HEK293 (cell line): ENCODE data around the gene SCAMP2.

Experiments
- BCL11A ChIP-seq: fragments of 450-650 bp; formaldehyde crosslinking; IDR thresholded peaks from 2 replicates; pipeline ENCODE4 v1.5.1; 2016; ENCODE audit warnings: low read depth, missing biosample characterization, missing genetic modification characterization
- ELK4 ChIP-seq: IDR thresholded peaks from 2 replicates; pipeline ENCODE4 v1.6.1; 2011; ENCODE audit warnings: mild to moderate bottlenecking, low read depth, low read length, borderline replicate concordance
- GLIS1 ChIP-seq: fragments of 450-650 bp; formaldehyde crosslinking; IDR thresholded peaks from 2 replicates; pipeline ENCODE4 v1.5.1; 2016; ENCODE audit warnings: missing biosample characterization, missing genetic modification characterization
- KLF7 ChIP-seq: fragments of 450-650 bp; formaldehyde crosslinking; IDR thresholded peaks from 2 replicates; pipeline ENCODE4 v1.5.1; 2016; ENCODE audit warnings: missing biosample characterization, missing genetic modification characterization, borderline replicate concordance
- MEIS1 ChIP-seq: sonication (generic); formaldehyde crosslinking; IDR thresholded peaks from 2 replicates; pipeline ENCODE4 v1.8.1; 2022; ENCODE audit warnings: missing genetic modification reagents, mild to moderate bottlenecking, borderline replicate concordance
- RBAK ChIP-seq: fragments of 450-650 bp; formaldehyde crosslinking; IDR thresholded peaks from 2 replicates; pipeline ENCODE4 v1.5.1; 2016; ENCODE audit warnings: missing biosample characterization, missing genetic modification characterization
- REPIN1 ChIP-seq: fragments of 450-650 bp; formaldehyde crosslinking; IDR thresholded peaks from 2 replicates; pipeline ENCODE4 v1.5.1; 2017; ENCODE audit warnings: missing biosample characterization, missing genetic modification characterization, low read depth
- SP7 ChIP-seq: fragments of 450-650 bp; formaldehyde crosslinking; IDR thresholded peaks from 2 replicates; pipeline ENCODE4 v1.5.1; 2016; ENCODE audit warnings: missing biosample characterization, missing genetic modification characterization
- YY1 ChIP-seq: fragments of 450-650 bp; formaldehyde crosslinking; IDR thresholded peaks from 2 replicates; pipeline ENCODE4 v1.5.1; 2018; ENCODE audit warnings: missing biosample characterization, missing genetic modification characterization
- ZBTB20 ChIP-seq: fragments of 450-650 bp; formaldehyde crosslinking; IDR thresholded peaks from 2 replicates; pipeline ENCODE4 v1.5.1; 2016; ENCODE audit warnings: missing biosample characterization, missing genetic modification characterization
- ZIC2 ChIP-seq: fragments of 450-650 bp; formaldehyde crosslinking; IDR thresholded peaks from 2 replicates; pipeline ENCODE4 v1.5.1; 2016; ENCODE audit warnings: missing biosample characterization, missing genetic modification characterization
- ZNF10 ChIP-seq: fragments of 450-650 bp; formaldehyde crosslinking; IDR thresholded peaks from 2 replicates; pipeline ENCODE4 v1.5.1; 2017; ENCODE audit warnings: missing biosample characterization, missing genetic modification characterization
- ZNF146 ChIP-seq: fragments of 450-650 bp; formaldehyde crosslinking; IDR thresholded peaks from 2 replicates; pipeline ENCODE4 v1.5.1; 2016; ENCODE audit warnings: missing biosample characterization, missing genetic modification characterization
- ZNF19 ChIP-seq: fragments of 450-650 bp; formaldehyde crosslinking; IDR thresholded peaks from 2 replicates; pipeline ENCODE4; 2016; ENCODE audit warnings: missing biosample characterization, missing genetic modification characterization, low read depth
- ZNF23 ChIP-seq: fragments of 450-650 bp; formaldehyde crosslinking; IDR thresholded peaks from 2 replicates; pipeline ENCODE4 v1.5.1; 2016; ENCODE audit warnings: missing biosample characterization, missing genetic modification characterization, borderline replicate concordance
- ZNF239 ChIP-seq: fragments of 450-650 bp; formaldehyde crosslinking; IDR thresholded peaks from 2 replicates; pipeline ENCODE4 v1.5.1; 2016; ENCODE audit warnings: missing biosample characterization, missing genetic modification characterization
- ZNF274 ChIP-seq, 2 experiments: fragments of 200-500 bp in 1 of 2; fragments of 450-650 bp in 1 of 2; sonication (Bioruptor generic) in 1 of 2; formaldehyde crosslinking in 1 of 2; IDR thresholded peaks; 2 replicates each; pipeline versions ENCODE4 v1.5.1 to v1.6.1; 2014 to 2016; ENCODE audit warnings: borderline replicate concordance in 1 of 2, inconsistent platforms in 1 of 2, low read length in 1 of 2, missing biosample characterization in 1 of 2, missing genetic modification characterization in 1 of 2
- ZNF366 ChIP-seq: fragments of 450-650 bp; formaldehyde crosslinking; conservative IDR thresholded peaks from 2 replicates; pipeline ENCODE4 v1.5.1; 2016; ENCODE audit warnings: missing biosample characterization, missing genetic modification characterization
- ZNF501 ChIP-seq: fragments of 450-650 bp; formaldehyde crosslinking; IDR thresholded peaks from 2 replicates; pipeline ENCODE4 v1.5.1; 2016; ENCODE audit warnings: missing biosample characterization, missing genetic modification characterization
- ZNF555 ChIP-seq: fragments of 450-650 bp; formaldehyde crosslinking; conservative IDR thresholded peaks from 2 replicates; pipeline ENCODE4 v1.5.1; 2017; ENCODE audit warnings: missing biosample characterization, mild to moderate bottlenecking, missing genetic modification characterization, inconsistent platforms
- ZNF558 ChIP-seq: fragments of 450-650 bp; formaldehyde crosslinking; IDR thresholded peaks from 2 replicates; pipeline ENCODE4 v1.5.1; 2016; ENCODE audit warnings: missing biosample characterization, missing genetic modification characterization
- ZNF561 ChIP-seq: fragments of 450-650 bp; IDR thresholded peaks from 2 replicates; pipeline ENCODE4 v1.5.1; 2018; ENCODE audit warnings: missing biosample characterization, missing genetic modification characterization, borderline replicate concordance
- ZNF610 ChIP-seq: fragments of 450-650 bp; formaldehyde crosslinking; IDR thresholded peaks from 2 replicates; pipeline ENCODE4 v1.5.1; 2016; ENCODE audit warnings: missing biosample characterization, missing genetic modification characterization, borderline replicate concordance
- ZNF623 ChIP-seq: fragments of 450-650 bp; formaldehyde crosslinking; IDR thresholded peaks from 2 replicates; pipeline ENCODE4 v1.5.1; 2016; ENCODE audit warnings: missing biosample characterization, missing genetic modification characterization
- ZNF626 ChIP-seq: fragments of 450-650 bp; sonication (Bioruptor Pico); formaldehyde crosslinking; IDR thresholded peaks from 2 replicates; pipeline ENCODE4 v1.5.1; 2018; ENCODE audit warnings: missing biosample characterization, missing genetic modification characterization, inconsistent platforms
- ZNF639 ChIP-seq: fragments of 450-650 bp; formaldehyde crosslinking; IDR thresholded peaks from 2 replicates; pipeline ENCODE4 v1.5.1; 2016; ENCODE audit warnings: missing biosample characterization, missing genetic modification characterization
- ZNF658 ChIP-seq: fragments of 450-650 bp; formaldehyde crosslinking; IDR thresholded peaks from 2 replicates; pipeline ENCODE4; 2016; ENCODE audit warnings: missing biosample characterization, missing genetic modification characterization
- ZNF660 ChIP-seq: fragments of 450-650 bp; IDR thresholded peaks from 2 replicates; pipeline ENCODE4 v1.5.1; 2018; ENCODE audit warnings: missing biosample characterization, mild to moderate bottlenecking, missing genetic modification characterization
- ZNF704 ChIP-seq: fragments of 450-650 bp; formaldehyde crosslinking; IDR thresholded peaks from 2 replicates; pipeline ENCODE4 v1.5.1; 2016; ENCODE audit warnings: missing biosample characterization, missing genetic modification characterization
- ZNF792 ChIP-seq: fragments of 450-650 bp; formaldehyde crosslinking; IDR thresholded peaks from 2 replicates; pipeline ENCODE4 v1.5.1; 2016; ENCODE audit warnings: missing biosample characterization, missing genetic modification characterization
- ZNF843 ChIP-seq: fragments of 450-650 bp; formaldehyde crosslinking; IDR thresholded peaks from 2 replicates; pipeline ENCODE4 v1.5.1; 2016; ENCODE audit warnings: missing biosample characterization, missing genetic modification characterization
- ZXDB ChIP-seq: fragments of 450-650 bp; formaldehyde crosslinking; IDR thresholded peaks from 2 replicates; pipeline ENCODE4 v1.5.1; 2016; ENCODE audit warnings: missing biosample characterization, missing genetic modification characterization
- TF ChIP-seq, protein P1 (sequence below): fragments of 450-650 bp; formaldehyde crosslinking; IDR thresholded peaks from 2 replicates; pipeline ENCODE4 v1.5.1; 2016; ENCODE audit warnings: missing biosample characterization, missing genetic modification characterization
- TF ChIP-seq, protein P2 (sequence below): fragments of 450-650 bp; formaldehyde crosslinking; IDR thresholded peaks from 2 replicates; pipeline ENCODE4 v1.5.1; 2016; ENCODE audit warnings: missing biosample characterization, missing genetic modification characterization

SCAMP2 gene

DNA sequence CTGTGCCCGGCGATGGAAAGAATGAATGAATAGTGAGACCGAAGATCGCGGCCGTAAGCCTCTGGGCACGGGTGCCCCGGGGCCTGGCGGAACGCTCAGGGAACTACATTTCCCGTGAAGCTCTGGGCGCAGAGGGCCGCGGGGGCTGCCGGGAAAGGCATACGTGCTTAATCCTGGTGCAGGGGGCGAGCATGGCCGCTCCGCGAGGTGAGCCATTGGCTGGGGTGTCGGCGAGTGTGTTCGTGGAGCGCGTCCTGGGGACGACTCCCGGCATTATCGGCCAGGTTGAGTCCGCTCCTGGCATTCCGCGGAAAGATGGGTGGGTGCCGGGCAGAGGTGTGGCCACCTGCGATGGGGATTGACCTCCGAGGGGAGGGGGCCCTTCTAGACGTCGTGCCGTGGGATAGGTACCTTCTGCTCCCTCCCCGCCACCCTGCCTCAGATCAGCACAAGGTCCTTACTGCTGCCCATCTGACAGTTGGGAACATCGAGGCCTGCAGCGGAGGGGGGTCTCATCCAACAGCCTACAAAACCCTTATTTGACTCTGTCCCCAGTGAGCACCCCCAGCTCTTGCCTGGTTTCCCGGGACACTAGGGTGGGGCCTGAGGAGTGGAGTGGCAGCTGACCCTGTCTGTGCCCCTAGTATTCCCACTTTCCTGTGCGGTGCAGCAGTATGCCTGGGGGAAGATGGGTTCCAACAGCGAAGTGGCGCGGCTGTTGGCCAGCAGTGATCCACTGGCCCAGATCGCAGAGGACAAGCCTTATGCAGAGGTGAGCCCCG, 16.9 kb upstream of the SCAMP2 start, which contains the start of gene MPI (continued):
- TF ChIP-seq ZNF366 (tag by site-specific recombination) (no peak), KLF7 (tag by site-specific recombination) (peak; percentile 74; the same call in 1 of the 2 replicates), ZNF843 (peak; percentile 85), ZNF555 (tag by site-specific recombination) (no peak), GLIS1 (tag by site-specific recombination) (peak; percentile 60; the same call in 1 of the 2 replicates), ZNF626 (tag by site-specific recombination) (no peak), ZNF561 (tag by site-specific recombination) (peak; percentile 68; the same call in 1 of the 2 replicates), ZIC2 (tag by site-specific recombination) (peak; percentile 28; the same call in 1 of the 2 replicates), ZNF623 (no peak), ZNF10 (tag by site-specific recombination) (peak; percentile 56; the same call in 1 of the 2 replicates), ZXDB (tag by site-specific recombination) (peak; percentile 99), BCL11A (0 out of 2 replicates have a peak, but pooled peaks have one; percentile 60), ZNF146 (tag by site-specific recombination) (peak; percentile 39; the same call in 1 of the 2 replicates), SP7 (peak; percentile 89), ZNF19 (tag by site-specific recombination) (no peak), ZBTB20 (peak; percentile 97), REPIN1 (tag by site-specific recombination) (peak; percentile 95; the same call in 1 of the 2 replicates), ZNF501 (tag by site-specific recombination) (peak; percentile 99), ZNF274 (IDR thresholded peaks at IDR 0.05; ENCODE audit: low read length) (no peak), ZNF274 (tag by site-specific recombination; IDR thresholded peaks at IDR 0.05; ENCODE audit: borderline replicate concordance) (no peak), ZNF558 (tag by site-specific recombination) (no peak), ZNF610 (tag by site-specific recombination) (peak; percentile 92; the same call in 1 of the 2 replicates), ZNF239 (tag by site-specific recombination) (no peak), ZNF658 (no peak), ZNF792 (tag by site-specific recombination) (peak; percentile 82; the same call in 1 of the 2 replicates), ZNF639 (tag by site-specific recombination) (peak; percentile 88), MEIS1 (CRISPR knock-in tag) (no peak), ZNF660 (tag by site-specific recombination) (0 out of 2 replicates have a peak, but pooled peaks have one; percentile 44), ZNF704 (tag by site-specific recombination) (no peak), YY1 (tag by site-specific recombination) (peak; percentile 99), RBAK (tag by site-specific recombination) (no peak), ZNF23 (tag by site-specific recombination) (no peak), ELK4 (no peak)
- TF ChIP-seq, protein P1, sequence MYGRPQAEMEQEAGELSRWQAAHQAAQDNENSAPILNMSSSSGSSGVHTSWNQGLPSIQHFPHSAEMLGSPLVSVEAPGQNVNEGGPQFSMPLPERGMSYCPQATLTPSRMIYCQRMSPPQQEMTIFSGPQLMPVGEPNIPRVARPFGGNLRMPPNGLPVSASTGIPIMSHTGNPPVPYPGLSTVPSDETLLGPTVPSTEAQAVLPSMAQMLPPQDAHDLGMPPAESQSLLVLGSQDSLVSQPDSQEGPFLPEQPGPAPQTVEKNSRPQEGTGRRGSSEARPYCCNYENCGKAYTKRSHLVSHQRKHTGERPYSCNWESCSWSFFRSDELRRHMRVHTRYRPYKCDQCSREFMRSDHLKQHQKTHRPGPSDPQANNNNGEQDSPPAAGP (tag by site-specific recombination) = peak; percentile 93
- TF ChIP-seq, protein P2, sequence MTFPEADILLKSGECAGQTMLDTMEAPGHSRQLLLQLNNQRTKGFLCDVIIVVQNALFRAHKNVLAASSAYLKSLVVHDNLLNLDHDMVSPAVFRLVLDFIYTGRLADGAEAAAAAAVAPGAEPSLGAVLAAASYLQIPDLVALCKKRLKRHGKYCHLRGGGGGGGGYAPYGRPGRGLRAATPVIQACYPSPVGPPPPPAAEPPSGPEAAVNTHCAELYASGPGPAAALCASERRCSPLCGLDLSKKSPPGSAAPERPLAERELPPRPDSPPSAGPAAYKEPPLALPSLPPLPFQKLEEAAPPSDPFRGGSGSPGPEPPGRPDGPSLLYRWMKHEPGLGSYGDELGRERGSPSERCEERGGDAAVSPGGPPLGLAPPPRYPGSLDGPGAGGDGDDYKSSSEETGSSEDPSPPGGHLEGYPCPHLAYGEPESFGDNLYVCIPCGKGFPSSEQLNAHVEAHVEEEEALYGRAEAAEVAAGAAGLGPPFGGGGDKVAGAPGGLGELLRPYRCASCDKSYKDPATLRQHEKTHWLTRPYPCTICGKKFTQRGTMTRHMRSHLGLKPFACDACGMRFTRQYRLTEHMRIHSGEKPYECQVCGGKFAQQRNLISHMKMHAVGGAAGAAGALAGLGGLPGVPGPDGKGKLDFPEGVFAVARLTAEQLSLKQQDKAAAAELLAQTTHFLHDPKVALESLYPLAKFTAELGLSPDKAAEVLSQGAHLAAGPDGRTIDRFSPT (tag by site-specific recombination) = peak; percentile 6; the same call in 1 of the 2 replicates
